ENCODE results near the gene SMCR8.

DNA sequence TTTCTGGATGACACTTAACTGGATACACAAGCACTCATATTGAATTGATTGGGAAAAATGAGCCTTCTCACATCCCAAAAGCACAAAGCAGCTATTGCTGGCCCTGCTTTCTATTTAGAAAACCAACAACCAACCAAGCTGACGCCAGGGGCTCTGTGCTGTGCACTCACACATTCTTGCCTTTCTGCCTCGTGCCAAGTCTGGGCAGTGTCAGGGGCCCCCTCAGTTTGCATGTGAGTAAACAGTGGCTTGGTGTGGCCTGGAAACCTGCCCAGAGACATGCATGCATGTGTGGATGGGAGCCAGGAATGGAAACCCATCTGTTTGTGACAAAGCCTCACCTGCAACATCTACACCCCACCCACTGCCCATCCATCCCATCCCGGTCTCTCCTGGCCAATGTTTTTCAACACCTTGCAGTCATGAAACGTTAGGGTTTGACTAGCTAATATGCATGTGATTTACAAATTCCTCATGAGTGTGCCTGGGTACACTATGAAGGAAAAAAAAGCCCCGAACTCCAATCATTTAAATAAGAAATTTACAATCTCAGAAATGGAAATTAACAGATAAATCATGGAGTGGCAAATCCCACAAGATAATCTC is 34.2 kb upstream of the SMCR8 start:
- TF ChIP-seq, protein P1, sequence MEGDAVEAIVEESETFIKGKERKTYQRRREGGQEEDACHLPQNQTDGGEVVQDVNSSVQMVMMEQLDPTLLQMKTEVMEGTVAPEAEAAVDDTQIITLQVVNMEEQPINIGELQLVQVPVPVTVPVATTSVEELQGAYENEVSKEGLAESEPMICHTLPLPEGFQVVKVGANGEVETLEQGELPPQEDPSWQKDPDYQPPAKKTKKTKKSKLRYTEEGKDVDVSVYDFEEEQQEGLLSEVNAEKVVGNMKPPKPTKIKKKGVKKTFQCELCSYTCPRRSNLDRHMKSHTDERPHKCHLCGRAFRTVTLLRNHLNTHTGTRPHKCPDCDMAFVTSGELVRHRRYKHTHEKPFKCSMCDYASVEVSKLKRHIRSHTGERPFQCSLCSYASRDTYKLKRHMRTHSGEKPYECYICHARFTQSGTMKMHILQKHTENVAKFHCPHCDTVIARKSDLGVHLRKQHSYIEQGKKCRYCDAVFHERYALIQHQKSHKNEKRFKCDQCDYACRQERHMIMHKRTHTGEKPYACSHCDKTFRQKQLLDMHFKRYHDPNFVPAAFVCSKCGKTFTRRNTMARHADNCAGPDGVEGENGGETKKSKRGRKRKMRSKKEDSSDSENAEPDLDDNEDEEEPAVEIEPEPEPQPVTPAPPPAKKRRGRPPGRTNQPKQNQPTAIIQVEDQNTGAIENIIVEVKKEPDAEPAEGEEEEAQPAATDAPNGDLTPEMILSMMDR (IDR thresholded peaks at IDR 0.05; ENCODE audit: low read depth, low read length, missing input control) = no peak
- TF ChIP-seq SP1 (IDR thresholded peaks at IDR 0.05) = no peak
- no peak for TF ChIP-seq TAF1 (conservative IDR thresholded peaks at IDR 0.05)
- TF ChIP-seq YY1 (IDR thresholded peaks at IDR 0.05) = no peak
- TF ChIP-seq, protein P2, sequence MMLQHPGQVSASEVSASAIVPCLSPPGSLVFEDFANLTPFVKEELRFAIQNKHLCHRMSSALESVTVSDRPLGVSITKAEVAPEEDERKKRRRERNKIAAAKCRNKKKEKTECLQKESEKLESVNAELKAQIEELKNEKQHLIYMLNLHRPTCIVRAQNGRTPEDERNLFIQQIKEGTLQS (IDR thresholded peaks at IDR 0.05) = no peak
- TF ChIP-seq, protein P3, sequence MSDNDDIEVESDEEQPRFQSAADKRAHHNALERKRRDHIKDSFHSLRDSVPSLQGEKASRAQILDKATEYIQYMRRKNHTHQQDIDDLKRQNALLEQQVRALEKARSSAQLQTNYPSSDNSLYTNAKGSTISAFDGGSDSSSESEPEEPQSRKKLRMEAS (IDR thresholded peaks at IDR 0.05) = no peak
- TF ChIP-seq FOXA2 (IDR thresholded peaks at IDR 0.05) = no peak
- TF ChIP-seq, protein P4, sequence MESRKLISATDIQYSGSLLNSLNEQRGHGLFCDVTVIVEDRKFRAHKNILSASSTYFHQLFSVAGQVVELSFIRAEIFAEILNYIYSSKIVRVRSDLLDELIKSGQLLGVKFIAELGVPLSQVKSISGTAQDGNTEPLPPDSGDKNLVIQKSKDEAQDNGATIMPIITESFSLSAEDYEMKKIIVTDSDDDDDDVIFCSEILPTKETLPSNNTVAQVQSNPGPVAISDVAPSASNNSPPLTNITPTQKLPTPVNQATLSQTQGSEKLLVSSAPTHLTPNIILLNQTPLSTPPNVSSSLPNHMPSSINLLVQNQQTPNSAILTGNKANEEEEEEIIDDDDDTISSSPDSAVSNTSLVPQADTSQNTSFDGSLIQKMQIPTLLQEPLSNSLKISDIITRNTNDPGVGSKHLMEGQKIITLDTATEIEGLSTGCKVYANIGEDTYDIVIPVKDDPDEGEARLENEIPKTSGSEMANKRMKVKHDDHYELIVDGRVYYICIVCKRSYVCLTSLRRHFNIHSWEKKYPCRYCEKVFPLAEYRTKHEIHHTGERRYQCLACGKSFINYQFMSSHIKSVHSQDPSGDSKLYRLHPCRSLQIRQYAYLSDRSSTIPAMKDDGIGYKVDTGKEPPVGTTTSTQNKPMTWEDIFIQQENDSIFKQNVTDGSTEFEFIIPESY (IDR thresholded peaks at IDR 0.05) = no peak
- no peak for TF ChIP-seq EGR1 (IDR thresholded peaks at IDR 0.05; ENCODE audit: low read depth in 2 of 2)
- TF ChIP-seq RAD21 (IDR thresholded peaks at IDR 0.05) = no peak

All from liver (tissue), 3 donors.